ENCODE data around the gene PAPSS2. TPM values are rescaled to one million over a fixed set of nuclear protein-coding genes. Genes with fewer than 3 reads are reported as not detected.

Gene PAPSS2
- total RNA-seq, 1 experiment from 2014 or later: 25.8 TPM

DNA sequence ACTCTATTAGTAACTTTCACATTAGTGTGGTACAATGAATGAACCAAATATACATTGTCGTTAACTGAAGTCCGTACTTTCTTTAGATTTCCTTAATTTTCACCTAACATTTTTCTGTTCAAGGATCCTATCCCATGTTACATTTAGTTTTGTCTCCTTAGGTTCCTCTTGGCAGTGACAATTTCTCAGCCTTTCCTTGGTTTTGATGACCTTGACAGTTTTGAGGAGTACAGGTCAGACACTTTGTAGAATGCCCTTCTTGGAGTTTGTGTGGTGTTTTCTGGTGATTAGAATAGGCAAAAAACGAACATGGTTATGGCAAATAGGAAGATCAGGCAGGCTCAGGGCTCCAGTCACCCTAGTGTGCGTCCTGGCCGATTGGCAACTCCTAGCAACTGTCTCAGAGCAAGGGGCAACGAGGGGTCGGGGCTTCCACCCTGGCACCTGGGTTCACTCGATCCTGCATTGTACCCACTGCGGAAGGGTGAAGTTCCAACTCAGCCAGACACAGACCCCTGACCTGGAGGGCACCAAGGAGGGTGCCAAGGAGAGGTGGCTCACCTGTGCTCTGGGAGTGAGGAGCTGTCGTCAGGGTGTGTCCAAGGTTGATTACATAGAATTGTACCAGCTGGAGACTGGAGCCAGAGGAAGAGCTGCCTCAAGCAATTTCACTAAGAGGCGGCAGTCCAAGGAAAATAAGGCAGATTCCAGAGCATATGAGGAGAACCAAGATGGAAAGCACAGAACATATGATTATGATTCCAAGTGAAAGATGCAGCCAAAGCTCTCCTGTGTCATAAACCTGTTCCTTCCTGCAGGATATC lies 37.5 kb downstream of the PAPSS2 start:
- Histone ChIP-seq H3K4me3 (ENCODE audit: insufficient read depth, low read depth, low read length) (no peak overlapping the region), H3K36me3 (replicated peaks; ENCODE audit: control insufficient read depth, insufficient read depth, low read length) (no peaks in the 10 kb centered on the region), H3K27me3 (ENCODE audit: control insufficient read depth, insufficient read depth, low read length) (no peaks in the 10 kb centered on the region)
- DNase-seq: no peak

DNA sequence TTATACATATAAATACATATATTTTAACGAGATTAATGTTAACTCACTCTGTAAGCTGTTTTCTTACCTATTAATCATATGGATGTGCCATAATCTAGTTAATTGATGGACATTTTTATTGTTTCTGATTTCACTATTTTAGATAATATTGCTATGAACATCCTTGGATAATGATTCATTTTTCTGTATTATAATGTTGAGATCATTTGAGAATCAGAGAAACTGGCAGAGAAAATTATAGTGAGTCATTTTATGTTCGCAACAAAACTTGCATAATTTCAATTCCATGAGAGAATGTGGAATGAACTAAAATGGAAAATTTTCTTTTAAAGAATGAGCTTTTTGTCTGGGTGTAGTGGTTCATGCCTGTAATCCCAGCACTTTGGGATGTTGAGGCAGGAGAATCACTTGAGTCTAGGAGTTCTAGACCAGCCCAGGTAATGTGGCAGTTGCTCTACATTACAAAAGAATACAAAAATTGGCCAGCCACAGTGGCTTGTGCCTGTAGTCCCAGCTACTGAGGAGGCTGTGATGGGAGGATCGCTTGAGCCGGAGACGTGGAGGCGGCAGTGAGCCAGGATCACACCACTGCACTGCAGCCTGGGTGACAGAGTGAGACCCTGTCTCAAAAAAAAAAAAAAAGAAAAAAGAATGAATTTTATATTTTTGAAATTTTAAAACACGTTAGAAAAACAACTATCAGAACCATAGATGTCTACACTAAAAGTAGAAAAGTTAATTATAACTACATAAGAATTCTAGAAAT lies 40.5 kb downstream of the PAPSS2 start:
- H3K36me3 ChIP-seq (replicated peaks; ENCODE audit: control insufficient read depth, insufficient read depth, low read length): no peaks in the 10 kb centered on the region
- no peak for DNase-seq
- H3K4me3 ChIP-seq (ENCODE audit: insufficient read depth, low read depth, low read length): no peak overlapping the region
- no peaks in the 10 kb centered on the region for H3K27me3 ChIP-seq (ENCODE audit: control insufficient read depth, insufficient read depth, low read length)

DNA sequence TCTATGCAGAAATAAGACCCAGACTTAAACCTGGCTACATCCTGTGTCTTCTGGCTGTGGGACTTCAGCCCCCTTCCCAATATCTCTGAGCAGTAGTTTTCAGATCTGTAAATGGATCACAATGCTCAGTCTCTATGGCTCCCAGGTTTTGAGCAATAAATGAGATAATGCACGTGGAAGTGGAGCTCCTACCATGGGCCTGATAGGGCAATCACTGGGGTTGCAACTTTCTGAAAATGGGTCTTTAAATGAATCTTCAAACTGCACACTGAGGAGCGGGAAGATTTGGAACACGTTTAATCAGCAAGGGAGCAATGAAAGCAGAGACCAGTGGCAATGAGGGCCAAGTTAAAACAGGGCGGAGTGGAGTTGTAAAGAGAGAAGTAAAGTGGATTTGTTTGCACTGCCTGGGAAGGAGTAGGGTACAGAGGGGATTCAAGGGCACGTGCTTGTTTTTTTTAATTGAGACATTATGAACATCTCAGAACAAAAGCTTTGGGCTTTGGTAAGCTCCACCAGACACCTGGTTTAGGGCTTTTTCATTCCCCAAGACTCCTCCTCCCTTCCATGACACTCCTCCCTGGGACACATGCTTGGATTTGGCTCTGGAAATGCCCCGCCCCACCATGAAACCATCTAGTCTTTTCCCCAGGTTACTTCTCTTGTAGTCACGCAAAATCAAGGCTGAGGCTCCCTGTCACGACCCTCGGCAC lies 42.7 kb downstream of the PAPSS2 start:
- DNase-seq: no peak
- Histone ChIP-seq H3K27me3 (ENCODE audit: control insufficient read depth, insufficient read depth, low read length) (no peaks in the 10 kb centered on the region), H3K4me3 (ENCODE audit: insufficient read depth, low read depth, low read length) (no peak overlapping the region), H3K36me3 (replicated peaks; ENCODE audit: control insufficient read depth, insufficient read depth, low read length) (no peaks in the 10 kb centered on the region)

DNA sequence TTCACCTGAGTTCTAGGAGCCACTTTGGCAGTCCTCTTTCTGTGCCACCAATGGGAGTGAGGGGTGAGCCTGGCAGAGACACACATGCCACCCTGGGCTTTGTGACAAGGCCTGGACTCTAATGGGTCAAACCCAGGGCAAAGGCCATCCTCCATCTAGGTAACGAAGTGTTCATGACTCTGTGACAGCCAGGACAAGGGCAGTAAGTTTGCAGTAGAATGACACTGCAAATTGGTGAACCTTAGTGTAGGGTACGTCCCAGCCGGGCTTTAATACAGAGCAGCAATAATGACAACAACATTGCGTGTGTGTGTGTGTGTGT lies 43.3 kb downstream of the PAPSS2 start:
- no peaks in the 10 kb centered on the region for H3K27me3 ChIP-seq (ENCODE audit: control insufficient read depth, insufficient read depth, low read length)
- no peak for DNase-seq
- no peak overlapping the region for H3K4me3 ChIP-seq (ENCODE audit: insufficient read depth, low read depth, low read length)
- H3K36me3 ChIP-seq (replicated peaks; ENCODE audit: control insufficient read depth, insufficient read depth, low read length): no peaks in the 10 kb centered on the region

DNA sequence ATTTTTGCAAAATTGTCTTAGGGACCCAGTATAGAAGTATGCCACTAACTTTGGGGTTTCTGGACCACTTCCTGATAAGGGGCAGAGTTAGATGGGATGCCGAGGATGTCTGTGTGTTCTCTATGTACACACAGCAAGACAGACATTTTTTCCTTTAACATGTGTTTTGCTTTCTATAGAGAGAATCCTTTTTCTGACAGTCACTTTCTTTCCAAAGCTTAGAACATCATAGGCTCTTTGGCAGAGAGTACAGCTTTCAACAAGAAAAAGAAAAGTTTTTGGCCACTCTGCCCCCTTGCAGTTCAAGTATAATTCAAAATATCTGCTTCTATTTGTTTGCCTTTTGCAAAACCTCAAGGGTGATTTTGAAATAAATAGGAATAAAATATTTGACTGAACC lies 44.1 kb downstream of the PAPSS2 start:
- no peak for DNase-seq
- Histone ChIP-seq H3K4me3 (ENCODE audit: insufficient read depth, low read depth, low read length) (no peak overlapping the region), H3K27me3 (ENCODE audit: control insufficient read depth, insufficient read depth, low read length) (no peaks in the 10 kb centered on the region), H3K36me3 (replicated peaks; ENCODE audit: control insufficient read depth, insufficient read depth, low read length) (no peaks in the 10 kb centered on the region)

DNA sequence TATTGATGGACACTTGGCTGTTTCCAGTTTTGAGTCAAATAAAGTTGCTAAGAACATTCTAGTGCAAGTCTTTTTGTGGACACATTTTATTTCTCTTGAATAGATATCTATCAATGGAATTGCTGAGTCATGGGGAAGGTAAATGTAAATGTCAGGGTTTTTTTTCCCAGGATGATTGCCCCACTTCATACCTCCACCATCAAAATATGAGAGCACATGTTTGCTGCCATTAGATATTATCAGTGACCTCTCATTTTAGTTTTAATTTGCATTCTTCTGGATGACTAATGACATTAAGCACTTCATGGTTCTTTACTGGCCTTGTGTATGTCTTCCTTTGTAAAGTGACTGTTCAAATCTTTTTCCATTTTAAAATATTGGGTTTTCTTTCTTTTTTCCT lies 45.7 kb downstream of the PAPSS2 start:
- no peak for DNase-seq
- peaks cover 2% of the 10 kb centered on the region; the same call in 1 of the 2 replicates for H3K36me3 ChIP-seq (replicated peaks; ENCODE audit: control insufficient read depth, insufficient read depth, low read length)
- no peak overlapping the region for H3K4me3 ChIP-seq (ENCODE audit: insufficient read depth, low read depth, low read length)
- no peaks in the 10 kb centered on the region for H3K27me3 ChIP-seq (ENCODE audit: control insufficient read depth, insufficient read depth, low read length)

DNA sequence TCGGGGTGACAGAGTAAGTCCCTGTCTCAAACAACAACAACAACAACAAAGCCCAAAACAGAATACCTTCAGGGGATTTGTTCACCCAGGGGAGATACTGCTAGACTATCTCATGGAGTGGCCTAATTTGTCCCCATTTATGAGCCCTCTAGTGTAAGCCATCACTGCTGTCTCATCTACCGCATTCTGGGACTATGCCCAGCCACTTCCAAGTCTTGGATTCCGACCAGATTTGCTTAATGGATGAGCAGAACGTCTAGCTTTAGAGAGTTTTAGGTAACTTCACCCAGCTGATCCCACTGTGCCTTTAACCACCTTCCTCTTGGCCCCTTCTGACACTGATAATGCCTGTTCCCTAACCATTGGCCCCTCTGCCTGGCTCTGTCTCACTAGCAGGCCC lies 47.1 kb downstream of the PAPSS2 start:
- Histone ChIP-seq H3K27me3 (ENCODE audit: control insufficient read depth, insufficient read depth, low read length) (no peaks in the 10 kb centered on the region), H3K4me3 (ENCODE audit: insufficient read depth, low read depth, low read length) (no peak overlapping the region), H3K36me3 (replicated peaks; ENCODE audit: control insufficient read depth, insufficient read depth, low read length) (peaks cover 2% of the 10 kb centered on the region; the same call in 1 of the 2 replicates)
- no peak for DNase-seq

DNA sequence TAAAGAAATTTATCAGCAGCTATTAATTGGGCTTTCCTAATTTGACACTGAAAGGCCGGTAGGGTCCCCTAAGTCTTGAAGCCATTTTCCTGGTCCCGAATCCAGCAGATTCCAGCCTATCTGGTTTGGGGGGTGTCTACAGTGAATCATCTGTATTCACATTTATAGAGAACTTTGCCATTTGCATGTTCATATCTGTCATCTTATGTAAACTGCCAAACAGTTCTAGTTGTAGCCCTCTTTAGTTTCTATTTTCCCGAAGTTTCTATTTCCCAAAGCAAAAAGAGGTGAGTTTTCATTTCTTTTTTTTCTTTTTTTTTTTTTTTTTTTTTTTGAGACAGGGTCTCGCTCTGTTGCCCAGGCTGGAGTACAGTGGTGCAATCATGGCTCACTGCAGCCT lies 47.6 kb downstream of the PAPSS2 start:
- peaks cover 2% of the 10 kb centered on the region; the same call in 1 of the 2 replicates for H3K36me3 ChIP-seq (replicated peaks; ENCODE audit: control insufficient read depth, insufficient read depth, low read length)
- DNase-seq: no peak
- H3K27me3 ChIP-seq (ENCODE audit: control insufficient read depth, insufficient read depth, low read length): no peaks in the 10 kb centered on the region
- no peak overlapping the region for H3K4me3 ChIP-seq (ENCODE audit: insufficient read depth, low read depth, low read length)

DNA sequence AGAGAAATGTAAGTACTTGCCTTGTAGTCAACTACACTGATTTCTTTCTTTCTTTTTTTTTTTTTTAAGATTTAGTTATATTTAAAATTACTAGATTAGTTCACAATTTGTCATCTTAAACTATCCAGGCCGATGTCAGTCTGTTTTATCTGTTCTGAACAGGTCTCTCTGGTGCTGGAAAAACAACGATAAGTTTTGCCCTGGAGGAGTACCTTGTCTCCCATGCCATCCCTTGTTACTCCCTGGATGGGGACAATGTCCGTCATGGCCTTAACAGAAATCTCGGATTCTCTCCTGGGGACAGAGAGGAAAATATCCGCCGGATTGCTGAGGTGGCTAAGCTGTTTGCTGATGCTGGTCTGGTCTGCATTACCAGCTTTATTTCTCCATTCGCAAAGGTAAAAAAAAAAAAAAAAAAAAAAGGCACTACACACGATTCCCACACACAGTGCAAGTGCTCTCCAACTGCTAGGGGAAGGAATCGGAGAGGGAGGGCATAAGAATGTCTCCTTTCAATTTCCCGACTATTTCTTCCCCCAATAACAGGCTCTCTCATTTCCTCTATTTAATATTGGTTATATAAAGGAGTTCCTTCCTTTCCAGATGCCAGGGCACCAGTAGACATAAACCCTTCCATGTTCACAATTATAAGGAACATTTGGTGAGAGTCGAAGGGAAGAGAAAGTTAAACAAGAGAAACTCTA lies 53.4 kb downstream of the PAPSS2 start:
- H3K4me3 ChIP-seq (ENCODE audit: insufficient read depth, low read depth, low read length): no peak overlapping the region
- peaks cover 2% of the 10 kb centered on the region; the same call in 1 of the 2 replicates for H3K36me3 ChIP-seq (replicated peaks; ENCODE audit: control insufficient read depth, insufficient read depth, low read length)
- DNase-seq: no peak
- no peaks in the 10 kb centered on the region for H3K27me3 ChIP-seq (ENCODE audit: control insufficient read depth, insufficient read depth, low read length)

DNA sequence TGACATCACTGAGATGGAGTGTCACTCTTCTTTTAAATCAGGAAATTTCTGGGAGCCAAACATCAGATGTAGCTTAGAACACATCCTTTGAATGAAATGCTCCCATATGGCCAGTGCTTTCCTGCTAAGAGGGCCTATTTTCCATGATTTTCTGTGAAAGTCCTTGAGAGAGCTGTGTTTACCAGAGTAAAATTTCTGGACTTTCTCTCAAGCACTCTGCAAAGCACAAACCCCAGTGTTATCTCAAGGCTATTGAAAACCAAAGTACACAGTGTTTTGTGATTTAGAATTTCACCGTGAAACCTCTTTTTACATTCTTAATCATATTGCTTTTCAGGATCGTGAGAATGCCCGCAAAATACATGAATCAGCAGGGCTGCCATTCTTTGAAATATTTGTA lies 54.0 kb downstream of the PAPSS2 start:
- Histone ChIP-seq H3K27me3 (ENCODE audit: control insufficient read depth, insufficient read depth, low read length) (no peaks in the 10 kb centered on the region), H3K4me3 (ENCODE audit: insufficient read depth, low read depth, low read length) (no peak overlapping the region), H3K36me3 (replicated peaks; ENCODE audit: control insufficient read depth, insufficient read depth, low read length) (peaks cover 2% of the 10 kb centered on the region; the same call in 1 of the 2 replicates)
- DNase-seq: no peak

DNA sequence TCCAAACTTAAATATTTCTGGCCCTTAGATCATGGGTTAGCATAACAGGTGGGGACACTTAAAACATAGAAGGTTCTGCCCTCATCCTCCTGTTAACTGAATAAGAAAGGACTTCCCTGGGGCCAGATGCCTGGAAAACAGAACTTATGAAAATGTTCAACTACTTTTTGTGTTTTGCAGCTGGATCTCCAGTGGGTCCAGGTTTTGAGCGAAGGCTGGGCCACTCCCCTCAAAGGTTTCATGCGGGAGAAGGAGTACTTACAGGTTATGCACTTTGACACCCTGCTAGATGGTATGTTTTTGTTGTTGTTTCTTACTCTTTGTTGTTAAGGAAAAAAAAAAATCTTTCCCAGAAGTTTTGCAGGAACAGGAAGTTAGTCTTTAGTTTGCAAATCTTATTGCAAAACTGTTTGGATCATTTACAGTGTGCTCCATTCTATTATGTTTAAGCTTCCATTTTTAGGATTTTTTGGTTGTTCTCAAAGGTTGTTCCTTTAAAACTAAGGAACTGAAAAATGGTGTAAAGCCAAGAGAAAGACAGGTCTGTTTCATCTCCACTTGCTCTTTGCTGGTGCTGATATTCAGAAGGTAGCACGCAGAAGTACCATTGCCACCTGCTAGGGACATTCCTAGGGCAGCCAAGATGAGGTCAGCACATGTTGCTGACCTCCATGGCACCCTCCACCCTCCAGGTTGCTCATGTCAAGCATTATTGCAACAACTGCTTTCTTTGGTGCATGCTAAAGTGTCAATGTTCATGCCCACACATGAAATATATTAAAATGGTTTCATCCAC lies 56.1 kb downstream of the PAPSS2 start:
- DNase-seq: no peak
- Histone ChIP-seq H3K4me3 (ENCODE audit: insufficient read depth, low read depth, low read length) (no peak overlapping the region), H3K36me3 (replicated peaks; ENCODE audit: control insufficient read depth, insufficient read depth, low read length) (no peaks in the 10 kb centered on the region; the same call in none of the 2 replicates), H3K27me3 (ENCODE audit: control insufficient read depth, insufficient read depth, low read length) (no peaks in the 10 kb centered on the region)

DNA sequence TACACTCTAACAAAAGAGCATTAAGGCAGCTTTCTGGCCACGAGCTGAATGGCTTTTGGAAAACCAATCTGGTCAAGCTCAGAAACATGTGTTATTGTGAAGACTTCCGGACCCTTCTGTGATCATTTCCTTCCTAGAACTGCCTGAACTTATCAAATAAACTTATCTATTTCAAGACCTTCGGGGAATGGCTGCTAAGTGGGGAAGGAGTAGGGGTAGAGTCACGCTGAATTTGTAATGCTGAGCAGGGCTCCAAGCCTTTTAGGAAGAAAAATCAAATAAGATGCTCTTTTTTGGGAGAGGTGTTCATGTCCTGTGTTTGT lies 56.6 kb downstream of the PAPSS2 start:
- Histone ChIP-seq H3K27me3 (ENCODE audit: control insufficient read depth, insufficient read depth, low read length) (no peaks in the 10 kb centered on the region), H3K4me3 (ENCODE audit: insufficient read depth, low read depth, low read length) (no peak overlapping the region), H3K36me3 (replicated peaks; ENCODE audit: control insufficient read depth, insufficient read depth, low read length) (no peaks in the 10 kb centered on the region; the same call in none of the 2 replicates)
- no peak for DNase-seq

DNA sequence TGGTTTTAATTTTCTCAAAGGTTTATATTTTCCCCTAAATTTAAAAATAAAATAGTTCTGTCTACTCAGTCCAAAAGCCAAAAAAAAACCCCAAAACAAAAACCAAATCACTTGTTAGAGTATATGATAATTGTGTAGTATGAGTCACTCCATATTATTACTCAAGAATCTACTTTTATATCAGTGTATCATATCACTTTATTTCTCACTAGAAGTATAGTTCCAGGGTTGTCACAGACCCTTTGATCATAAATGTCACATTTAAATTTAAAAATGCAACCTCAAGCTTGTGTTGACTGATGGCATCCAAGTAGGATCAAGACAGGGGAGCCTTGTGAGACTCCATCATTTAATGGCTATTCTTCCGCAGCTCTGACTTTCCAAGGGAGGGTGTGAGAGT lies 61.0 kb downstream of the PAPSS2 start:
- H3K27me3 ChIP-seq (ENCODE audit: control insufficient read depth, insufficient read depth, low read length): no peaks in the 10 kb centered on the region
- H3K4me3 ChIP-seq (ENCODE audit: insufficient read depth, low read depth, low read length): no peak overlapping the region
- no peak for DNase-seq
- H3K36me3 ChIP-seq (replicated peaks; ENCODE audit: control insufficient read depth, insufficient read depth, low read length): no peaks in the 10 kb centered on the region; the same call in 1 of the 2 replicates

DNA sequence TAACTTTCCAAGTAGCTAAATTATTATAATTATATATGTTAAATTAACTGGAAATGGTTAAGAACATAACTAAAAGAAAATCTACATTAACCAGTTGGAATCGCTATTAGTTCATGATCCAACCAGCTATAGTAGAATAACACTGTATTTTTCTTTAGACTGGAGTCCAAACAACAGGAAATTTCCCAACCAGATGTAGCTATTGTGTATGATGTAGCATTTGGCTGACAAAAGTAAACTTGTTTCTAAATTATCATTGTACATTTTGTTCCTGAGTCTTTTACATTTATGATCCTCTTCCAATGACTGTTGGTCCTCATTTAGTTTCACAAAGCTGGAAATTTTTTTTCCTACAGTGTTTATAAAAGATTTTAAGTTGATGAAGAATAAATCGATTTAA lies 62.1 kb downstream of the PAPSS2 start:
- Histone ChIP-seq H3K36me3 (replicated peaks; ENCODE audit: control insufficient read depth, insufficient read depth, low read length) (no peaks in the 10 kb centered on the region; the same call in 1 of the 2 replicates), H3K4me3 (ENCODE audit: insufficient read depth, low read depth, low read length) (no peak overlapping the region), H3K27me3 (ENCODE audit: control insufficient read depth, insufficient read depth, low read length) (no peaks in the 10 kb centered on the region)
- no peak for DNase-seq
